ENCODE measurements around the gene CCK. TPM values are rescaled to one million over a fixed set of nuclear protein-coding genes. Genes with fewer than 3 reads are reported as not detected.
A peak's percentile ranks its signal among the peaks of the same experiment; 100 is the strongest.

Gene CCK
- total and polyA plus RNA-seq, 7 donors: 0.22 to 0.31 TPM; not detected in 5

GRCh38 chr3:42265059-42265991 is 660 bp downstream of the CCK start:
- peaks cover 5% of the 10 kb centered on the region for H3K4me1 ChIP-seq

GRCh38 chr3:42264399-42265058 is 1.5 kb downstream of the CCK start:
- no peak overlapping the region for H3K27ac ChIP-seq
- peaks cover 9 to 76% (median 17%) of the 10 kb centered on the region in 3 donors for H3K27me3 ChIP-seq (ENCODE audit: insufficient read depth in 3 of 3, low read length in 2 of 3)
- TF ChIP-seq CTCF (IDR thresholded peaks at IDR 0.05): no peak
- intact Hi-C loops (cut with DNase I): no loop called here
- no peaks in the 10 kb centered on the region for H3K9me3 ChIP-seq
- peak; percentile 27 to 77 (median 63) for ATAC-seq
- WGBS, 3 donors: 8 to 9% (median 8%) methylated on average over 31 to 37 of the region's 37 CpGs
- peaks cover 5% of the 10 kb centered on the region for H3K4me1 ChIP-seq
- H3K4me3 ChIP-seq: peak overlapping the region; percentile 42
- DNase-seq: peak; percentile 40 to 73
- H3K36me3 ChIP-seq (ENCODE audit: insufficient read depth in 1 of 2, low read depth in 1 of 2): no peaks in the 10 kb centered on the region

More at GRCh38 chr3:42265059-42265991, 660 bp downstream of the CCK start:
- DNase-seq (peak in 1 of 2 donors; percentile 49), ATAC-seq (peak in 1 of 4 donors; percentile 57)
- no peak for TF ChIP-seq CTCF (IDR thresholded peaks at IDR 0.05)
- Histone ChIP-seq H3K4me3 (peak overlapping the region; percentile 42), H3K36me3 (ENCODE audit: insufficient read depth in 1 of 2, low read depth in 1 of 2) (no peaks in the 10 kb centered on the region), H3K9me3 (no peaks in the 10 kb centered on the region), H3K27ac (no peak overlapping the region), H3K27me3 (ENCODE audit: insufficient read depth in 3 of 3, low read length in 2 of 3) (peaks cover 9 to 82% (median 17%) of the 10 kb centered on the region in 3 donors)
- intact Hi-C loops (cut with DNase I): no loop called here
- WGBS, 3 donors: 7 to 12% (median 9%) methylated on average over 55 to 60 of the region's 60 CpGs

GRCh38 chr3:42263354-42264346 is 2.3 kb downstream of the CCK start:
- intact Hi-C loops (cut with DNase I): no loop called here
- Histone ChIP-seq H3K4me1 (peaks cover 5% of the 10 kb centered on the region), H3K4me3 (peak overlapping the region; percentile 42), H3K27me3 (ENCODE audit: insufficient read depth in 3 of 3, low read length in 2 of 3) (peaks cover 9 to 70% (median 17%) of the 10 kb centered on the region in 3 donors), H3K9me3 (no peaks in the 10 kb centered on the region), H3K36me3 (ENCODE audit: insufficient read depth in 1 of 2, low read depth in 1 of 2) (no peaks in the 10 kb centered on the region), H3K27ac (no peak overlapping the region)
- TF ChIP-seq CTCF (IDR thresholded peaks at IDR 0.05): no peak
- DNase-seq (no peak), ATAC-seq (peak in 2 of 4 donors; percentile 36 to 46)
- WGBS, 3 donors: 9 to 10% (median 9%) methylated on average over 53 to 56 of the region's 56 CpGs

- peaks cover 9 to 69% (median 15%) of the 10 kb centered on the region in 3 donors for H3K27me3 ChIP-seq (ENCODE audit: insufficient read depth in 3 of 3, low read length in 2 of 3)
- H3K9me3 ChIP-seq: no peaks in the 10 kb centered on the region
- no peak overlapping the region for H3K27ac ChIP-seq
- no peak overlapping the region for H3K4me3 ChIP-seq
- intact Hi-C loops (cut with DNase I): no loop called here
- H3K4me1 ChIP-seq: peaks cover 5% of the 10 kb centered on the region
- DNase-seq (no peak), ATAC-seq (no peak)
- no peaks in the 10 kb centered on the region for H3K36me3 ChIP-seq (ENCODE audit: insufficient read depth in 1 of 2, low read depth in 1 of 2)
- no peak for TF ChIP-seq CTCF (IDR thresholded peaks at IDR 0.05)
- WGBS, 3 donors: 23 to 39% (median 31%) methylated on average over 2 of the region's 2 CpGs
These were observed 3.5 kb downstream of the CCK start for GRCh38 chr3:42262525-42262924.
